Measurements from ENCODE around the gene GPHA2. TPM values are rescaled to one million over a fixed set of nuclear protein-coding genes. Genes with fewer than 3 reads are reported as not detected.

GPHA2 gene
- total RNA-seq, 2 experiments from 2014 or later: not detected

DNA sequence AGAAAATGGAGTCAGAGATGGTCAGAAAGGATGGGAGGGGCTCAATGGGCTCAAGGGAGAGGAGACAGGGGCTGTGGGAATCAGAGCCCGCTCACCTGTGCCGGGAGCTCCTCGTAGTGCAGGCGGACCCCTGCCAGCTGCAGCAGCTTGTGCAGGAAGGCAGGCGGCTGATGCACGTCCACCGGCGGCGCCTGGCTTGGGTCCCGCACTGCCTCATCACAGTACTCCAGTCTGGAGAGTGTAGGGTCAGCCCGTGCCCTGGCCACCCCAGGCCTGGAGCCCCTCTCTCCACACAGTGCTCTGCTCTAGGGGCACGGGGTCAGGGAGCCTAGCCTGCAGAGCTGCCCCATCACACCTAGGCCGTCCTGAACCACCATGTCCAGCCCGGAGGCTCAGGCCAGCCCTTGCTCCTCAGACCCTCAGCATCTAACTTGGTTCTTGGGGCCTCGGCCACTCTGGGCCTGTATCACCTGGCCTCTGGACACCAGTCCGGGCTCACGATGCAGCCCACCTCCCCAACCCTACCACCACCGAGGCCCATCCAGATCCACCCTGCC lies 22.4 kb downstream of the GPHA2 start:
- H3K27ac Mint-ChIP-seq: no peak overlapping the region
- intact Hi-C loops (cut with micrococcal nuclease): no loop called here
- ATAC-seq: no peak
- CTCF ChIA-PET: interaction anchor here (1.1 kb wide), 1 partner anchor 66 kb away, joined by 3 read pairs; no protein-coding TSS in a partner anchor
- POLR2A ChIA-PET: no interaction called here
- peaks cover 23% of the 10 kb centered on the region for H3K4me1 Mint-ChIP-seq (ENCODE audit: low read depth)
- no peaks in the 10 kb centered on the region for H3K9me3 Mint-ChIP-seq
- no peaks in the 10 kb centered on the region for H3K27me3 Mint-ChIP-seq
- TF ChIP-seq, protein P1, sequence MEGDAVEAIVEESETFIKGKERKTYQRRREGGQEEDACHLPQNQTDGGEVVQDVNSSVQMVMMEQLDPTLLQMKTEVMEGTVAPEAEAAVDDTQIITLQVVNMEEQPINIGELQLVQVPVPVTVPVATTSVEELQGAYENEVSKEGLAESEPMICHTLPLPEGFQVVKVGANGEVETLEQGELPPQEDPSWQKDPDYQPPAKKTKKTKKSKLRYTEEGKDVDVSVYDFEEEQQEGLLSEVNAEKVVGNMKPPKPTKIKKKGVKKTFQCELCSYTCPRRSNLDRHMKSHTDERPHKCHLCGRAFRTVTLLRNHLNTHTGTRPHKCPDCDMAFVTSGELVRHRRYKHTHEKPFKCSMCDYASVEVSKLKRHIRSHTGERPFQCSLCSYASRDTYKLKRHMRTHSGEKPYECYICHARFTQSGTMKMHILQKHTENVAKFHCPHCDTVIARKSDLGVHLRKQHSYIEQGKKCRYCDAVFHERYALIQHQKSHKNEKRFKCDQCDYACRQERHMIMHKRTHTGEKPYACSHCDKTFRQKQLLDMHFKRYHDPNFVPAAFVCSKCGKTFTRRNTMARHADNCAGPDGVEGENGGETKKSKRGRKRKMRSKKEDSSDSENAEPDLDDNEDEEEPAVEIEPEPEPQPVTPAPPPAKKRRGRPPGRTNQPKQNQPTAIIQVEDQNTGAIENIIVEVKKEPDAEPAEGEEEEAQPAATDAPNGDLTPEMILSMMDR (IDR thresholded peaks at IDR 0.05): no peak
- no peak overlapping the region for H3K4me3 Mint-ChIP-seq
- no peak for DNase-seq
- H3K36me3 Mint-ChIP-seq (ENCODE audit: low read depth): peaks cover 4% of the 10 kb centered on the region

DNA sequence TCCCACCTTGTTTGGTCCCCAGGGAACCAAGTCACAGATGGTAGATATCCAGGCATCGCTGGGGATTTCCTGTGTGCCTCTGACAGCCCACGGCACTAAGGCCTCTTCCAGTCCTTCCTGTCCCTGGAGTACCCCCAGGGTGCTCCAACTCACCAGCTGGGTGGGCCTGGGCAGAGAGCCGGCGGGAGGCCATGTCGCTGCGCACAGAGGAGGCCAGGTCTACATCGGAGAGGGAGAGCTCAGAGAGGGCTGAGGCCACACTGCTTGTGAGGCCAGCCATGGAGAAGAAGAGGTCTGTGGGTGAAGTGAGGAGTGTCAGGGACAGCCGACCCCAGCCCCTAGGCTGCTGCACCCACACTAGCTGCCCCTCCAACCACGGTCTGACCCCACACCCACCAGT lies 24.0 kb downstream of the GPHA2 start:
- intact Hi-C loops (cut with micrococcal nuclease): no loop called here
- Mint-ChIP-seq H3K36me3 (ENCODE audit: low read depth) (peaks cover 4% of the 10 kb centered on the region), H3K9me3 (no peaks in the 10 kb centered on the region), H3K27me3 (no peaks in the 10 kb centered on the region), H3K4me3 (no peak overlapping the region), H3K4me1 (ENCODE audit: low read depth) (peaks cover 13% of the 10 kb centered on the region), H3K27ac (no peak overlapping the region)
- CTCF ChIA-PET: interaction anchor here (0.8 to 1.7 kb wide), 3 partner anchors 17 to 65 kb away, joined by 3 to 5 read pairs (median 4); no protein-coding TSS in a partner anchor
- TF ChIP-seq, protein P1 (IDR thresholded peaks at IDR 0.05): no peak
- no peak for DNase-seq
- ATAC-seq: no peak
- POLR2A ChIA-PET: interaction anchor here (1.1 kb wide), 1 partner anchor 12 kb away, joined by 3 read pairs; no protein-coding TSS in a partner anchor

DNA sequence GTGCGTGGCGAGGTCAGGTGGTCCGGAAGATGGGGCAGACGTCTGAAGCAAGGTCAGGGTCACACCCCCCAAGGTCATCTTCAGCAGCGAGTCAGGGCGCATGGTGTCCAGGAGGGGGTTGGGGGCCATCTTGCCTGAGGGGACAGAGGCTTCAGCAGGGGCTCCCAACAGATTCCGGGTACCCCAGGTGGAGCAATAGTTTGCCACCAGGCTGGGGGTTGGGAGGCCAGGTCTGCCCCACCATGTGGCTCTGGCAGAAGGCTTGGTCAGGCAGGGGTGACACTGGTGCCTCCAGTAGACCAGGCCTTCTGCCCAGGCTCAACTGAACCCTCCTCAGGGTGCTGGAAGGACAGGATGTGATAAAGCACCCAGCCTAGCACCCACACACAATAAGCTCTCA lies 24.6 kb downstream of the GPHA2 start:
- Mint-ChIP-seq H3K9me3 (no peaks in the 10 kb centered on the region), H3K4me1 (ENCODE audit: low read depth) (peaks cover 10% of the 10 kb centered on the region), H3K27ac (no peak overlapping the region), H3K27me3 (no peaks in the 10 kb centered on the region), H3K36me3 (ENCODE audit: low read depth) (peaks cover 5% of the 10 kb centered on the region), H3K4me3 (no peak overlapping the region)
- TF ChIP-seq, protein P1 (IDR thresholded peaks at IDR 0.05): no peak
- ChIA-PET POLR2A (interaction anchor here (1.1 kb wide), 1 partner anchor 11 kb away, joined by 3 read pairs; no protein-coding TSS in a partner anchor), CTCF (interaction anchor here (1.7 kb wide), 1 partner anchor 16 kb away, joined by 5 read pairs; no protein-coding TSS in a partner anchor)
- intact Hi-C loops (cut with micrococcal nuclease): no loop called here
- ATAC-seq: no peak
- DNase-seq: no peak

DNA sequence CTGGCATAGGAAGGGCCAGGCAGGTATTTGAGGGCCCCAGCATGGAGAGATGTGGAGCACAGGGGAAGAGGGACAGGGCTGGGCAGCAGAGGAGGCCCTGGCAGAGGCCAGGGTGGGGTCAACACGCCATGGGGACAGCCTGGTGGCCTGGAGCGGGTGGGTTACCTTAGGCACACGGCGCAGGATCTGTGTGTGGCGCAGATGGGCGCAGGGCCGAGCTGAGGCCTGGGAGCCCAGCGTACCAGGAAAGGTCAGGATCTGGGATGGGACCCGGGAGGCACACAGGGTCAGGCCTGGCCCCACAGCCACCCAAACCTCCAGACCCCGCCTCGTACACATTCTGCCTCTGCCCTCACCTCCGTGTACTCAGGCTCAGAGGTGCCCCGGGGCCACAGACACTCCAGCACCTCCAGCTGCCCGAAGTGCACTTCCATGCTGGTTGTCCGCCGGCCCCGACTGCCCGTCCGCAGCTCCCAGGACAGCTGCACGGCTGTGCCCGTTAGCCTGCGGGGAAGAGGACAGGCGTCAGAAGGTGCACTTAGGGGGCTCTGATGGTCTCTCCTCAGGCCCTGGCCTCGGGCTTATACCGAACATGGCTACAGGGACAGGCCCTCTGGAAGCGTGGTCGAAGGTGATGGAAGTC lies 25.1 kb downstream of the GPHA2 start:
- peaks cover 5% of the 10 kb centered on the region for H3K4me1 Mint-ChIP-seq (ENCODE audit: low read depth)
- no peak overlapping the region for H3K27ac Mint-ChIP-seq
- no peaks in the 10 kb centered on the region for H3K9me3 Mint-ChIP-seq
- ATAC-seq: no peak
- H3K36me3 Mint-ChIP-seq (ENCODE audit: low read depth): peaks cover 5% of the 10 kb centered on the region
- H3K27me3 Mint-ChIP-seq: no peaks in the 10 kb centered on the region
- no peak overlapping the region for H3K4me3 Mint-ChIP-seq
- ChIA-PET CTCF (no interaction called here), POLR2A (interaction anchor here (1.1 kb wide), 1 partner anchor 11 kb away, joined by 3 read pairs; no protein-coding TSS in a partner anchor)
- DNase-seq: no peak
- TF ChIP-seq, protein P1 (IDR thresholded peaks at IDR 0.05): no peak
- intact Hi-C loops (cut with micrococcal nuclease): no loop called here

Measured in activated CD8-positive, alpha-beta T cell treated with anti-CD3 and anti-CD28 coated beads for 36 hours (primary cell).